ENCODE data around the gene SLCO4A1. TPM values are rescaled to one million over a fixed set of nuclear protein-coding genes. Genes with fewer than 3 reads are reported as not detected.

The SLCO4A1 gene
- total and polyA plus RNA-seq, 2 of the 4 experiments (the other 2 are of a cell fraction): 0.72 to 1.1 TPM

- Histone ChIP-seq H3K18ac (ENCODE audit: low read depth, low read length) (no peak overlapping the region), H3K4me2 (ENCODE audit: low read depth, low read length) (no peak overlapping the region), H2BK5ac (ENCODE audit: low read depth, low read length, poor library complexity, severe bottlenecking) (no peak overlapping the region), H3K4ac (ENCODE audit: low read depth, low read length) (no peak overlapping the region), H4K91ac (ENCODE audit: insufficient read depth, low read depth, low read length) (no peak overlapping the region), H3K27ac (ENCODE audit: insufficient read depth, low read length) (no peak overlapping the region), H4K5ac (ENCODE audit: low read depth, low read length) (no peak overlapping the region), H2AFZ (replicated peaks; ENCODE audit: low read length, poor library complexity) (no peak overlapping the region), H2AK5ac (ENCODE audit: low read depth, low read length) (no peak overlapping the region), H3K23ac (ENCODE audit: low read depth, low read length) (no peak overlapping the region), H4K8ac (ENCODE audit: low read depth in 2 of 2, low read length in 2 of 2) (no peak overlapping the region), H3K79me1 (ENCODE audit: low read depth in 1 of 2, low read length in 2 of 2) (no peaks in the 10 kb centered on the region), H3K9me1 (ENCODE audit: insufficient read depth, low read length) (no peaks in the 10 kb centered on the region), H3K4me1 (ENCODE audit: control insufficient read depth, insufficient read depth, low read length) (no peaks in the 10 kb centered on the region), H3K56ac (ENCODE audit: extremely low read depth, insufficient read depth, low read length) (no peak overlapping the region), H2AK9ac (replicated peaks; ENCODE audit: low read depth, low read length, poor library complexity) (no peak overlapping the region), H2BK120ac (ENCODE audit: low read depth, low read length) (no peak overlapping the region), H2BK20ac (ENCODE audit: low read depth, low read length) (no peak overlapping the region), H3K9ac (ENCODE audit: low read depth, low read length) (no peak overlapping the region), H3K4me3 (ENCODE audit: insufficient read depth, low read depth, low read length) (no peak overlapping the region), H3K9me3 (ENCODE audit: control insufficient read depth, insufficient read depth, low read length) (no peaks in the 10 kb centered on the region), H4K20me1 (ENCODE audit: insufficient read depth, low read length) (no peaks in the 10 kb centered on the region), H3K27me3 (ENCODE audit: control insufficient read depth, insufficient read depth, low read length) (peaks cover 33% of the 10 kb centered on the region), H3K36me3 (ENCODE audit: control insufficient read depth, insufficient read depth, low read length) (no peaks in the 10 kb centered on the region), H3K14ac (replicated peaks; ENCODE audit: low read depth, low read length) (no peak overlapping the region), H2BK15ac (ENCODE audit: low read depth, low read length) (no peak overlapping the region)
- POLR2A ChIA-PET (ENCODE audit: unreplicated experiment): no interaction called here
- intact Hi-C loops (cut with micrococcal nuclease): no loop called here
- BruUV-seq (replicated peaks): no TSS peak
- TF ChIP-seq CHD1 (IDR thresholded peaks at IDR 0.05; ENCODE audit: low read depth, low read length) (no peak), RFX5 (IDR thresholded peaks at IDR 0.05; ENCODE audit: low read depth, low read length) (no peak), MXI1 (IDR thresholded peaks at IDR 0.05; ENCODE audit: borderline replicate concordance, low read depth, low read length) (no peak), USF2 (IDR thresholded peaks at IDR 0.05; ENCODE audit: low read depth, low read length) (no peak), FOS (IDR thresholded peaks at IDR 0.05; ENCODE audit: low read depth, low read length) (no peak), RAD21 (IDR thresholded peaks at IDR 0.05; ENCODE audit: low read length) (no peak), POLR2A (IDR thresholded peaks at IDR 0.05; ENCODE audit: low read depth, low read length) (no peak), CEBPB (IDR thresholded peaks at IDR 0.05; ENCODE audit: low read depth, low read length) (no peak), CTCF (conservative IDR thresholded peaks at IDR 0.05; ENCODE audit: low read depth, low read length) (no peak), SMC3 (IDR thresholded peaks at IDR 0.05; ENCODE audit: low read depth, low read length) (no peak), BHLHE40 (IDR thresholded peaks at IDR 0.05; ENCODE audit: low read depth, low read length) (no peak), ELK1 (IDR thresholded peaks at IDR 0.05; ENCODE audit: borderline replicate concordance, low read depth, low read length) (no peak), MAFK (IDR thresholded peaks at IDR 0.05; ENCODE audit: low read depth, low read length) (no peak), NFE2L2 (IDR thresholded peaks at IDR 0.05; ENCODE audit: low read depth, low read length) (no peak), RCOR1 (IDR thresholded peaks at IDR 0.05; ENCODE audit: insufficient replicate concordance, low read length) (no peak), MAZ (IDR thresholded peaks at IDR 0.05; ENCODE audit: borderline replicate concordance, low read depth, low read length) (no peak)
- in situ Hi-C loops (cut with MboI; ENCODE audit: low sequenced_read_pairs): loop anchor here (25.0 kb wide), 1 partner anchor 315 kb away; the partner anchor contains the start of gene BHLHE23
- CTCF ChIA-PET: no interaction called here
- 84% methylated on average over 3 of the region's 10 CpGs; no CpG with 5 or more reads in 1 of the 2 experiments for WGBS, 2 experiments (ENCODE audit: extremely low coverage in 2 of 2, insufficient read length in 1 of 2)
- no peak for DNase-seq
- ATAC-seq (ENCODE audit: low read depth): no peak
- dilution Hi-C loops (cut with HindIII; ENCODE audit: low sequenced_read_pairs, unreplicated experiment): no loop called here
Measured at GRCh38 chr20:62696989-62697388, 54.7 kb downstream of the SLCO4A1 start.

Measured in IMR-90 (cell line).